Endothelial cell of umbilical vein (primary cell): ENCODE data around the gene VPS33B. TPM values are rescaled to one million over a fixed set of nuclear protein-coding genes. Genes with fewer than 3 reads are reported as not detected.

Experiments used
- BruUV-seq: library from RNA; stranded (reverse); fragments of 400-500 nt; replicated peaks from 2 replicates; lab custom pipeline; 2021; lab: Mats Ljungman, UMichigan
- CTCF ChIA-PET: fragments of 300-600, 350-600 bp; sonication (Branson Sonifier 250); formaldehyde crosslinking; loops from one replicate; lab custom pipeline; 2021; ENCODE audit warnings: antibody characterized with exemption, inconsistent platforms; lab: Charles Lee
- POLR2A ChIA-PET: fragments of 300-600, 350-600 bp; sonication (Branson Sonifier 250); formaldehyde crosslinking; loops from one replicate; lab custom pipeline; 2021; ENCODE audit warnings: antibody characterized with exemption, inconsistent platforms; lab: Charles Lee
- DNase-seq: peaks from one replicate; pipeline ENCODE4 v3.0.0-alpha.2; 2011; ENCODE audit warnings: low read depth, low spot score
- FAIRE-seq: peaks from 2 replicates; lab custom pipeline; 2011; peaks lifted over from hg19 to GRCh38; lab: Jason Lieb, UNC
- H2AFZ ChIP-seq: 2 replicates; pipeline ENCODE4 v1.6.0; 2012; ENCODE audit warnings: low read depth, low read length, control low read depth, inconsistent platforms
- H3K27ac ChIP-seq: 2 replicates; pipeline ENCODE4 v1.5.1; 2011; ENCODE audit warnings: low read depth, mild to moderate bottlenecking, control low read depth, low read length, moderate library complexity; ENCODE audit not compliant: insufficient read depth
- H3K27me3 ChIP-seq, 2 experiments: 2 replicates each; pipeline versions ENCODE4 v1.6.0 to v1.6.1; 2011; ENCODE audit warnings: low read length in 2 of 2, mixed read lengths in 1 of 2; ENCODE audit not compliant: control insufficient read depth in 2 of 2, insufficient read depth in 2 of 2
- H3K36me3 ChIP-seq, 2 experiments: 2 replicates in 1 of 2; 3 replicates in 1 of 2; pipeline ENCODE4 v1.5.1; 2011; ENCODE audit warnings: low read length in 2 of 2, mild to moderate bottlenecking in 1 of 2, moderate library complexity in 1 of 2; ENCODE audit not compliant: control insufficient read depth in 2 of 2, insufficient read depth in 2 of 2; ENCODE audit errors: extremely low read depth in 1 of 2
- H3K4me1 ChIP-seq: 3 replicates; pipeline ENCODE4 v1.5.1; 2011; ENCODE audit warnings: mild to moderate bottlenecking, low read length; ENCODE audit not compliant: control insufficient read depth, insufficient read depth; ENCODE audit errors: extremely low read depth
- H3K4me2 ChIP-seq: 2 replicates; pipeline ENCODE4 v1.6.1; 2011; ENCODE audit warnings: low read length, control low read depth, mixed read lengths; ENCODE audit not compliant: insufficient read depth
- H3K4me3 ChIP-seq, 3 experiments: fragments of 200-600 bp in 1 of 3; sonication (generic), shearing (Covaris generic) in 1 of 3; replicated peaks in 1 of 3; 2 replicates each; pipeline ENCODE4 v1.5.1; 2011 to 2016; ENCODE audit warnings: control low read depth in 3 of 3, low read length in 3 of 3, mild to moderate bottlenecking in 2 of 3, inconsistent platforms in 1 of 3, low read depth in 1 of 3, moderate library complexity in 1 of 3; ENCODE audit not compliant: insufficient read depth in 1 of 3
- H3K79me2 ChIP-seq: 2 replicates; pipeline ENCODE4 v1.6.0; 2012; ENCODE audit warnings: low read length, inconsistent platforms; ENCODE audit not compliant: control insufficient read depth, insufficient read depth
- H3K9ac ChIP-seq: replicated peaks from 2 replicates; pipeline ENCODE3; 2011; ENCODE audit warnings: low read length, control low read depth; ENCODE audit not compliant: insufficient read depth; ENCODE audit errors: extremely low read depth
- H3K9me1 ChIP-seq: replicated peaks from 3 replicates; pipeline ENCODE4 v1.6.0; 2011; ENCODE audit warnings: mild to moderate bottlenecking, low read length; ENCODE audit not compliant: control insufficient read depth, insufficient read depth; ENCODE audit errors: extremely low read depth
- H3K9me3 ChIP-seq: replicated peaks from 2 replicates; pipeline ENCODE4 v1.5.1; 2012; ENCODE audit warnings: low read length, inconsistent platforms; ENCODE audit not compliant: control insufficient read depth, insufficient read depth
- H4K20me1 ChIP-seq: replicated peaks from 2 replicates; pipeline ENCODE3; 2011; ENCODE audit warnings: mild to moderate bottlenecking, low read length; ENCODE audit not compliant: control insufficient read depth, insufficient read depth; ENCODE audit errors: extremely low read depth
- CTCF ChIP-seq, 2 donors: IDR thresholded peaks; 1 replicate in 1 of 2; 2 replicates in 1 of 2; pipeline ENCODE4 v1.5.1; 2011; ENCODE audit warnings: low read length in 2 of 2, mild to moderate bottlenecking in 2 of 2, moderate library complexity in 2 of 2, control low read depth in 1 of 2, inconsistent platforms in 1 of 2, low read depth in 1 of 2; ENCODE audit not compliant: insufficient read depth in 1 of 2; ENCODE audit errors: extremely low read depth in 1 of 2
- FOS ChIP-seq: IDR thresholded peaks from 2 replicates; pipeline ENCODE4 v1.6.1; 2011; ENCODE audit warnings: mild to moderate bottlenecking, low read length, moderate library complexity, borderline replicate concordance; ENCODE audit not compliant: insufficient read depth
- MAX ChIP-seq: IDR thresholded peaks from 2 replicates; pipeline ENCODE4 v1.6.1; 2011; ENCODE audit not compliant: insufficient read depth, insufficient read length
- MYC ChIP-seq: IDR thresholded peaks from one replicate; pipeline ENCODE4 v1.6.1; 2011; ENCODE audit warnings: mild to moderate bottlenecking, low read depth, low read length
- POLR2A ChIP-seq: IDR thresholded peaks from 2 replicates; pipeline ENCODE4 v1.6.1; 2012; ENCODE audit warnings: low read depth, mild to moderate bottlenecking, control low read depth, low read length
- dilution Hi-C: fragments of 300-500 bp; cut with MboI; formaldehyde crosslinking; loops from one replicate; pipeline ENCODE4 v1.15.0; 2019; ENCODE audit warnings: low sequenced_read_pairs; ENCODE audit not compliant: extremely low pct_ligation_motif_present
- intact Hi-C: fragments of 100-400 bp; cut with micrococcal nuclease; formaldehyde crosslinking; loops from one replicate; pipeline ENCODE4 v1.10.0; 2022
- polyA plus RNA-seq, 4 experiments: library from polyadenylated mRNA; depleted of rRNA in 3 of 4; stranded (reverse) in 3 of 4; unstranded in 1 of 4; fragments of >200 nt; gene quantifications; 2 replicates each; pipeline versions ENCODE4 v1.2.1 to v1.2.3, GENCODE V29; 2011 to 2012; ENCODE audit warnings: missing spikeins in 1 of 4
- total RNA-seq: library from RNA; stranded (reverse); gene quantifications from 2 replicates; pipeline ENCODE4 v1.2.3, GENCODE V29; 2021

The VPS33B gene
- total and polyA plus RNA-seq, 2 donors (not counting 3 experiments of a cell fraction or from before 2014, with no cell fraction given): 11.8 to 14.2 TPM

GRCh38 chr15:91032919-91033803 is 10.8 kb upstream of the VPS33B start:
- TF ChIP-seq CTCF (IDR thresholded peaks at IDR 0.05; ENCODE audit: extremely low read depth in 1 of 2, insufficient read depth in 1 of 2, low read depth in 1 of 2, low read length in 2 of 2) (peak; percentile 42 to 76), FOS (no peak)
- Histone ChIP-seq H3K27ac (no peak overlapping the region), H3K4me3 (no peak overlapping the region), H3K4me2 (no peak overlapping the region), H3K9me1 (no peaks in the 10 kb centered on the region), H3K79me2 (no peaks in the 10 kb centered on the region), H2AFZ (peak overlapping the region; percentile 54), H3K4me1 (no peaks in the 10 kb centered on the region), H3K9me3 (no peaks in the 10 kb centered on the region), H3K27me3 (peaks cover 0 to 4% of the 10 kb centered on the region in 2 experiments), H3K36me3 (no peaks in the 10 kb centered on the region), H4K20me1 (no peaks in the 10 kb centered on the region), H3K9ac (no peak overlapping the region)
- FAIRE-seq: peak; percentile 46
- ChIA-PET POLR2A (no interaction called here), CTCF (interaction anchor here (0.7 to 2.3 kb wide), 14 partner anchors 8 to 238 kb away, joined by 3 to 77 read pairs (median 6); partner anchors contain the start of genes RCCD1 and VPS33B)
- no TSS peak for BruUV-seq
- dilution Hi-C loops: no loop called here
- peak; percentile 29 for DNase-seq
- intact Hi-C loops: loop anchor here (1.0 kb wide), 1 partner anchor 76 kb away; no protein-coding TSS in a partner anchor

- Histone ChIP-seq H3K4me2 (no peak overlapping the region), H3K36me3 (no peaks in the 10 kb centered on the region), H4K20me1 (no peaks in the 10 kb centered on the region), H3K27ac (no peak overlapping the region), H3K79me2 (no peaks in the 10 kb centered on the region), H3K9ac (no peak overlapping the region), H3K4me3 (no peak overlapping the region), H3K4me1 (no peaks in the 10 kb centered on the region), H3K27me3 (peaks cover 0 to 4% of the 10 kb centered on the region in 2 experiments), H3K9me1 (no peaks in the 10 kb centered on the region), H3K9me3 (no peaks in the 10 kb centered on the region), H2AFZ (no peak overlapping the region)
- FAIRE-seq (no peak), DNase-seq (no peak)
- dilution Hi-C loops (no loop called here), intact Hi-C loops (no loop called here)
- POLR2A ChIA-PET: no interaction called here
- CTCF ChIA-PET: interaction anchor here (0.9 to 1.6 kb wide), 3 partner anchors 15 to 75 kb away, joined by 3 to 8 read pairs (median 6); no protein-coding TSS in a partner anchor
- no peak for TF ChIP-seq MAX
- no peak for TF ChIP-seq MYC
- no peak for TF ChIP-seq POLR2A
- BruUV-seq: no TSS peak
Measured at GRCh38 chr15:91031796-91032195, 9.4 kb upstream of the VPS33B start.
